ENCODE results near the gene SLCO1C1. TPM values are rescaled to one million over a fixed set of nuclear protein-coding genes. Genes with fewer than 3 reads are reported as not detected.

Gene SLCO1C1
- total RNA-seq, 1 donor from 2014 or later = not detected

DNA sequence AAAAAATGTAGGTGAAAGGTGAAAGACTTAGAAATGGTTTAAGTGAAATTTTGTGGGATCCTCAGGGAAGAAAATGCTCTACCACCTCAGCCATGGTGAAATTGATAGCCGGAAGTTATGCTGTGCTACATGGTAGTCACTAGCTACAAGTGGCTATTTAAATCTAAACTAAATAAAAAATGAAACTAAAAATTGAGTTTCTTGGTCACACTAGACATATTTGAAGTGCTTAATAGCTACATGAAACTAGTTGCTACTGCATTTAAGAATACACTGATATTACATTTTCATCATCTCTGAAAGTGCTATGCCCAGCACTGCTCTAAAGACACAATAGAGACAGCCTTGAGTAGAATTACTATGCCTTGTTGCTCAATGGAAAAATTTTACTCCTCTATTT, 105.0 kb downstream of the SLCO1C1 start:
- Histone ChIP-seq H3K27me3 (ENCODE audit: control insufficient read depth, insufficient read depth, low read length) (no peaks in the 10 kb centered on the region), H3K4me3 (ENCODE audit: low read depth, low read length) (no peak overlapping the region), H3K36me3 (ENCODE audit: control insufficient read depth, insufficient read depth, low read length) (no peaks in the 10 kb centered on the region)
- DNase-seq (ENCODE audit: low read depth) (no peak), FAIRE-seq (no peak)
- TF ChIP-seq, protein P1, sequence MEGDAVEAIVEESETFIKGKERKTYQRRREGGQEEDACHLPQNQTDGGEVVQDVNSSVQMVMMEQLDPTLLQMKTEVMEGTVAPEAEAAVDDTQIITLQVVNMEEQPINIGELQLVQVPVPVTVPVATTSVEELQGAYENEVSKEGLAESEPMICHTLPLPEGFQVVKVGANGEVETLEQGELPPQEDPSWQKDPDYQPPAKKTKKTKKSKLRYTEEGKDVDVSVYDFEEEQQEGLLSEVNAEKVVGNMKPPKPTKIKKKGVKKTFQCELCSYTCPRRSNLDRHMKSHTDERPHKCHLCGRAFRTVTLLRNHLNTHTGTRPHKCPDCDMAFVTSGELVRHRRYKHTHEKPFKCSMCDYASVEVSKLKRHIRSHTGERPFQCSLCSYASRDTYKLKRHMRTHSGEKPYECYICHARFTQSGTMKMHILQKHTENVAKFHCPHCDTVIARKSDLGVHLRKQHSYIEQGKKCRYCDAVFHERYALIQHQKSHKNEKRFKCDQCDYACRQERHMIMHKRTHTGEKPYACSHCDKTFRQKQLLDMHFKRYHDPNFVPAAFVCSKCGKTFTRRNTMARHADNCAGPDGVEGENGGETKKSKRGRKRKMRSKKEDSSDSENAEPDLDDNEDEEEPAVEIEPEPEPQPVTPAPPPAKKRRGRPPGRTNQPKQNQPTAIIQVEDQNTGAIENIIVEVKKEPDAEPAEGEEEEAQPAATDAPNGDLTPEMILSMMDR (IDR thresholded peaks at IDR 0.05; ENCODE audit: insufficient read depth, low read length, severe bottlenecking) = no peak

DNA sequence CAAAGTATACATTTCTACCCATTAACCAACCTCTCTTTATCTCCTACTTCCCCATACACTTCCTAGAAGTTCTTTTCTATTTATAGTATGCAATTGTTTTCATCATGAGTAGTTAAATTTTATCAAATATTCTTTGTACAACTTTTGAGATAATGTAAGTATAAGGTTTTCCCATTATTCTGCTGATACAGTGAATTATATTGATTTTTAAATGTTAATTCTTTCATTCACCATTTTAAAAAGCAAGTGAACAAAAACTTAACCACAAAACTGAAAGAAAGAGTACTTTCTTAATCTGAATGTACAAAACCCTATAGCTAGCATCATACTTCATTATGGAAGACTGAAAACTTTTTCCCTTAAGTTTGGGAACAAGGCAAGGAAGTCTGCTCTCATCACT, 105.9 kb downstream of the SLCO1C1 start:
- H3K4me3 ChIP-seq (ENCODE audit: low read depth, low read length) = no peak overlapping the region
- no peaks in the 10 kb centered on the region for H3K36me3 ChIP-seq (ENCODE audit: control insufficient read depth, insufficient read depth, low read length)
- FAIRE-seq = no peak
- TF ChIP-seq, protein P1 (IDR thresholded peaks at IDR 0.05; ENCODE audit: insufficient read depth, low read length, severe bottlenecking) = no peak
- no peaks in the 10 kb centered on the region for H3K27me3 ChIP-seq (ENCODE audit: control insufficient read depth, insufficient read depth, low read length)
- DNase-seq (ENCODE audit: low read depth) = no peak

Other genes starting within 250 kb of the SLCO1C1 start
- gene SLCO1B3, start 115.4 kb downstream of the SLCO1C1 start, total RNA-seq = 0.79 and 1.0 TPM in 2 replicates